T47D (cell line): ENCODE results near the gene COG8.
"Not testable (repeated sequence)": the region's sequence is repeated elsewhere in the genome, so short reads cannot be mapped to it uniquely, and the experiment has no call there.

Experiments
- DNase-seq, 2 experiments: peaks; one replicate each; pipeline versions ENCODE4 v3.0.0 to v3.0.0-alpha.2; 2011 to 2012; ENCODE audit warnings: low read depth in 1 of 2, low spot score in 1 of 2
- JUND ChIP-seq: IDR thresholded peaks from 2 replicates; pipeline ENCODE4 v1.6.1; 2012; ENCODE audit warnings: low read depth
- in situ Hi-C: cut with HindIII; loops from 2 replicates; pipeline ENCODE4 v1.10.0; 2016; ENCODE audit warnings: low sequenced_read_pairs, low pct_unique_long_range_greater_than_20kb

COG8 gene

DNA sequence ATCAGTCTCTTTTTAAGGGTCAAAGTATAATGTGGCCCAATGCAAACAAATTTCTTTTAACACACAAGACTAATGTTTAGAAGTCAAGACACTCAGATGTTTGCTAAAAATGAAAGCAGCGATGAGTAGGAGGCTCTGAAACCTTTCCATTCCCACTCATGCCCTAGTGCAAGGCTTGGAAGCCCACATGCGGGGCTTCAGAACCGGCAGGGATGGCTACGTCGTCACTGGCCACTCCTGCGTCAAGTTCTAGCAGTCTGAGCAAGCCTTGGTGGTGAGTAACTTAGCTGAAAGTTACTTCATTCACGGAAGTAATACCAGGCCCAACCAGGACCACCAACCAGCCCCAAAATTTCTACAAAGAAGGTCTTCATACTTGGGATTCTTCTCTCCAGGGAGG lies 27.1 kb upstream of the COG8 start:
- no peak for TF ChIP-seq JUND
- DNase-seq, result no peak
- in situ Hi-C loops, result no loop called here

GRCh38 chr16:69365901-69366300 lies 26.5 kb upstream of the COG8 start:
- no peak for DNase-seq
- TF ChIP-seq JUND, result no peak
- in situ Hi-C loops, result no loop called here

DNA sequence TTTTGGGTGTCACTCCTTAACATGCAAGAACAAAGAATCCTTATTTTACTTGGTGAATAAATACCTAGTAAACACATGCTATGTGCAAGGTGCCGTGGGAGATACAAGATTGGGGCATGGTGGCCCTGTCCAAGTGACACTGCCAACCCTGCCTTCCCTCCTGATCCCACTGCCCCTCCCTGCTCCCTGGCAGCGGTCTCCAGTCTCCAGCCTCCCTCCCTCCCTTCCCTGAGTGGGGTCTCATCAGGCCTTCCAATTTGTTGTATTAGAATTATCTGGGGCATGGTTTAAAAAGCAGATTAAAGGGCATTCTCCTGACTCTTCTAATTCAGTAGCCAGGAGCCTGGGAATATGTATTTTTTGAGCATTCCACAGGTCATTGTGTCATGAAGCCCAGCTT lies 24.7 kb upstream of the COG8 start:
- no peak for TF ChIP-seq JUND
- no peak for DNase-seq
- in situ Hi-C loops, result no loop called here

GRCh38 chr16:69363281-69363717 lies 23.9 kb upstream of the COG8 start:
- no peak for TF ChIP-seq JUND
- DNase-seq, result no peak
- in situ Hi-C loops, result no loop called here

GRCh38 chr16:69360070-69360469 lies 20.7 kb upstream of the COG8 start:
- DNase-seq, in situ Hi-C loops: not testable (repeated sequence)

- no peak for TF ChIP-seq JUND
- no peak for DNase-seq
- in situ Hi-C loops, result no loop called here
These were observed 12.1 kb upstream of the COG8 start, which contains the start of gene TMED6 for GRCh38 chr16:69351309-69352027. TSS of gene TMED6 (minus strand) at chr16:69351786. CDS start at chr16:69351753, 33 bp downstream.

DNA sequence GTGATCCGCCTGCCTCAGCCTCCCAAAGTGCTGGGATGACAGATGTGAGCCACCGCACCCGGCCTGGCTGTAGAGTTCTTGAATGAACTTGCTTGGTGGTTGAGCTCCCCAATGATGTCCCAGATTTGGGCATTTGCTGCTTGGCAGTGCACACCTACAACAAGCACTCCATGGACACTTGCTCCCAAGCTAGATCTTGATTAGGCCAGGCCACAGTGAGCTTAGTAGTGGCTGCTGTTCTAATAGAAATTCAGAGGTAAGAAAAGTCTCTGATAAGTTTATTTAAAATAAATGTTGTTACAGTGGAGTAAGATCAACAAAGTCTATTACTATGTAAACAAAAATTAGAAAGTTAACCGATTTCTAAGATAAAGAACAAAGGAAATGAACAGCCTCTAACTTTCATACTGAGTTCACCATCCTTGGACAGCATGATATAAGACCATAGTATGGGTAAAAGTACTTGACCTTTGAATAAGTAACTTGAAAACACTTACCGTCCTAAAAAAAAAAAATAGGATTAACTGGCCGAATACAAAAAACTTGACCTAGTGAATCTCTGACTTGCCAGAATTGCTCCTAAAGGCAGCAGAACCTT lies 11.3 kb upstream of the COG8 start:
- in situ Hi-C loops, result no loop called here
- no peak for DNase-seq
- no peak for TF ChIP-seq JUND

DNA sequence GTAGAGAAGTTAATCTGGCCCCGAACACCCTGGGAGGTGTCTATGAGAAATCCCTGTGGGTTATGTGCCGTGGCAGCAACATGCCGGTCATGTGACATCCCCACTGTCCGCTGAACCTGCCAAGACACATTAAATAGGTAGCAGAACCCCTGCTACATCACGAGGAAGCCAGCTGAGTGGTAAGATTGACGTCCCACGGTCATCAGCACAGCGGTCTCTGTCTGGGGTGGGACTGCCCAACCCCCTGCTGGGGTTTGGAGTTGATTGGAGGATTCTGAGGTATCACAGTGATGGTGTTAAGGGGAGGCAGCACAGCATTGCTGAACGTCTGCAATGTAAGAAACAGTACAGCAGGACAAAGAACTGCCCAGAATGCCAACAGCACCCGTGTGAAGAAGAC lies 10.2 kb upstream of the COG8 start:
- in situ Hi-C loops, result no loop called here
- no peak for TF ChIP-seq JUND
- DNase-seq, result no peak

- in situ Hi-C loops, result no loop called here
- no peak for DNase-seq
- no peak for TF ChIP-seq JUND
These were observed 8.9 kb upstream of the COG8 start for GRCh38 chr16:69348222-69348621.

- in situ Hi-C loops, result no loop called here
- TF ChIP-seq JUND, result no peak
- no peak for DNase-seq
These were observed 7.3 kb upstream of the COG8 start for GRCh38 chr16:69346683-69347082.

- no peak for DNase-seq
- TF ChIP-seq JUND, result no peak
- in situ Hi-C loops, result no loop called here
These were observed 6.6 kb upstream of the COG8 start for GRCh38 chr16:69345923-69346322.

DNA sequence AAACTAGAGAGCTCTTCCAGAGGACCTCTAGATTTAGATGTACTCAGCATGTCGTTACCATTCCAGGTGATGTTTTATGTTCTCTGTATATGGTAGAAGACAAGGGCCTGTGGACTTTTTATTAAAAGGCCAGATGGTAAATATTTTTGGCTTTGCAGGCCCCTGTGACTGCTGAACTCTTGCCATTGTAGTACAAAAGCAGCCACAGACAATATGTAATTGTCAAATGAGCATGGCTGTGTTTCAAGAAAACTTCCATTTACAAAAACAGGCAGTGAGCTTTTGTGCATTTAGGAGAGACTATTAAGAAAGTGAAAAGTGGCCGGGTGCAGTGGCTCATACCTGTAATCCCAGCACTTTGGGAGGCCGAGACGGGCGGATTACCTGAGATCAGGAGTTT lies 4.8 kb upstream of the COG8 start:
- in situ Hi-C loops, result no loop called here
- DNase-seq, result no peak
- TF ChIP-seq JUND, result no peak

- TF ChIP-seq JUND, result no peak
- in situ Hi-C loops, result no loop called here
- DNase-seq, result no peak
These were observed 806 bp upstream of the COG8 start for GRCh38 chr16:69340095-69340644.
